PC-3 (cell line): ENCODE data around the gene SLC35B4. TPM values are rescaled to one million over a fixed set of nuclear protein-coding genes. Genes with fewer than 3 reads are reported as not detected.

Experiments
- ATAC-seq: fragments of 200-7000 bp; cut with Tn5 transposase; 2 replicates; pipeline ENCODE4 v1.9.1; 2020; ENCODE audit warnings: mild to moderate bottlenecking, moderate library complexity
- BruUV-seq: library from RNA; stranded (reverse); fragments of 400-500 nt; replicated peaks from 2 replicates; lab custom pipeline; 2021; lab: Mats Ljungman, UMichigan
- CTCF ChIA-PET: fragments of 300-600 bp; sonication (Branson Sonifier 250); formaldehyde crosslinking; loops from one replicate; lab custom pipeline; 2022; ENCODE audit warnings: antibody characterized with exemption; lab: Charles Lee
- POLR2A ChIA-PET: fragments of 300-600 bp; sonication (Branson Sonifier 250); formaldehyde crosslinking; loops from one replicate; lab custom pipeline; 2022; ENCODE audit warnings: antibody characterized with exemption; ENCODE audit not compliant: unreplicated experiment; lab: Charles Lee
- DNase-seq: peaks from one replicate; pipeline ENCODE4 v3.0.0-alpha.2; 2015
- H2AFZ ChIP-seq: fragments of 300-600 bp; sonication (generic); 2 replicates; pipeline ENCODE4 v1.6.0; 2016; ENCODE audit warnings: antibody characterized with exemption, low read length
- H3F3A ChIP-seq: fragments of 300-600 bp; sonication (generic); one replicate; pipeline ENCODE4 v1.6.0; 2017; ENCODE audit warnings: antibody characterized with exemption, low read length, control low read depth, mild to moderate bottlenecking; ENCODE audit not compliant: unreplicated experiment
- H3K27ac ChIP-seq: fragments of 300-600 bp; sonication (generic); 2 replicates; pipeline ENCODE4 v1.5.1; 2016; ENCODE audit warnings: mild to moderate bottlenecking, low read length
- H3K27me3 ChIP-seq: fragments of 300-600 bp; sonication (generic); 2 replicates; pipeline ENCODE4 v1.6.1; 2016; ENCODE audit warnings: low read length, mixed read lengths
- H3K36me3 ChIP-seq: fragments of 300-600 bp; sonication (generic); 2 replicates; pipeline ENCODE4 v1.6.1; 2016; ENCODE audit warnings: low read depth, mixed run types, low read length, mixed read lengths
- H3K4me1 ChIP-seq: fragments of 300-600 bp; sonication (generic); 2 replicates; pipeline ENCODE4 v1.5.1; 2016; ENCODE audit warnings: low read length; ENCODE audit not compliant: insufficient read depth
- H3K4me2 ChIP-seq: fragments of 300-600 bp; sonication (generic); 2 replicates; pipeline ENCODE4 v1.6.0; 2016; ENCODE audit warnings: low read length
- H3K4me3 ChIP-seq: fragments of 300-600 bp; sonication (generic); 2 replicates; pipeline ENCODE4 v1.5.1; 2016; ENCODE audit warnings: mild to moderate bottlenecking, low read length, mixed read lengths
- H3K79me2 ChIP-seq: fragments of 300-600 bp; sonication (generic); 2 replicates; pipeline ENCODE4 v1.6.1; 2017; ENCODE audit warnings: low read length, mixed read lengths
- H3K9ac ChIP-seq: fragments of 300-600 bp; sonication (generic); 2 replicates; pipeline ENCODE4 v1.6.0; 2016; ENCODE audit warnings: mild to moderate bottlenecking, low read length
- H3K9me2 ChIP-seq: fragments of 300-600 bp; sonication (generic); replicated peaks from 2 replicates; pipeline ENCODE4 v1.6.1; 2016; ENCODE audit warnings: mixed run types, low read length, mixed read lengths
- H3K9me3 ChIP-seq: fragments of 300-600 bp; sonication (generic); 2 replicates; pipeline ENCODE4 v1.6.1; 2016; ENCODE audit warnings: low read length, mixed read lengths
- H4K20me1 ChIP-seq: fragments of 300-600 bp; sonication (generic); 2 replicates; pipeline ENCODE4 v1.6.1; 2016; ENCODE audit warnings: low read length, mixed read lengths
- CTCF ChIP-seq: fragments of 300-600 bp; sonication (generic); conservative IDR thresholded peaks from 2 replicates; pipeline ENCODE4 v1.5.1; 2017; ENCODE audit warnings: antibody characterized with exemption, low read depth, mild to moderate bottlenecking, low read length
- EZH2 ChIP-seq: fragments of 300-600 bp; sonication (generic); IDR thresholded peaks from one replicate; pipeline ENCODE4 v1.6.1; 2017; ENCODE audit warnings: antibody characterized with exemption, mild to moderate bottlenecking, low read length; ENCODE audit not compliant: unreplicated experiment
- EZH2phosphoT487 ChIP-seq: fragments of 300-600 bp; sonication (generic); IDR thresholded peaks from 2 replicates; pipeline ENCODE4 v1.6.1; 2018; ENCODE audit warnings: mild to moderate bottlenecking, antibody characterized with exemption, low read length, borderline replicate concordance
- intact Hi-C: fragments of 100-400 bp; cut with micrococcal nuclease; formaldehyde crosslinking; loops from 2 replicates; pipeline ENCODE4 v1.9.0; 2023
- total RNA-seq: library from RNA; depleted of rRNA; stranded (reverse); fragments of >200 nt; gene quantifications from 2 replicates; pipeline ENCODE4 v1.2.3, GENCODE V29; 2014

SLC35B4 gene
- total RNA-seq, 1 experiment from 2014 or later: 34.2 TPM

GRCh38 chr7:134279336-134279735, 37.4 kb downstream of the SLC35B4 start:
- Histone ChIP-seq H3F3A (no peaks in the 10 kb centered on the region), H3K9ac (no peak overlapping the region), H4K20me1 (no peaks in the 10 kb centered on the region), H3K9me2 (no peaks in the 10 kb centered on the region), H3K27ac (no peak overlapping the region), H3K4me3 (no peak overlapping the region), H3K4me1 (no peaks in the 10 kb centered on the region), H3K4me2 (no peak overlapping the region), H3K36me3 (no peaks in the 10 kb centered on the region), H3K9me3 (no peaks in the 10 kb centered on the region), H2AFZ (no peak overlapping the region), H3K27me3 (peaks cover 14% of the 10 kb centered on the region), H3K79me2 (no peaks in the 10 kb centered on the region)
- ChIA-PET CTCF (interaction anchor here (1.0 kb wide), 1 partner anchor 138 kb away, joined by 3 read pairs; no protein-coding TSS in a partner anchor), POLR2A (no interaction called here)
- TF ChIP-seq EZH2 (no peak), CTCF (no peak), EZH2phosphoT487 (no peak)
- ATAC-seq (no peak), DNase-seq (no peak)
- intact Hi-C loops: no loop called here
- BruUV-seq: no TSS peak

DNA sequence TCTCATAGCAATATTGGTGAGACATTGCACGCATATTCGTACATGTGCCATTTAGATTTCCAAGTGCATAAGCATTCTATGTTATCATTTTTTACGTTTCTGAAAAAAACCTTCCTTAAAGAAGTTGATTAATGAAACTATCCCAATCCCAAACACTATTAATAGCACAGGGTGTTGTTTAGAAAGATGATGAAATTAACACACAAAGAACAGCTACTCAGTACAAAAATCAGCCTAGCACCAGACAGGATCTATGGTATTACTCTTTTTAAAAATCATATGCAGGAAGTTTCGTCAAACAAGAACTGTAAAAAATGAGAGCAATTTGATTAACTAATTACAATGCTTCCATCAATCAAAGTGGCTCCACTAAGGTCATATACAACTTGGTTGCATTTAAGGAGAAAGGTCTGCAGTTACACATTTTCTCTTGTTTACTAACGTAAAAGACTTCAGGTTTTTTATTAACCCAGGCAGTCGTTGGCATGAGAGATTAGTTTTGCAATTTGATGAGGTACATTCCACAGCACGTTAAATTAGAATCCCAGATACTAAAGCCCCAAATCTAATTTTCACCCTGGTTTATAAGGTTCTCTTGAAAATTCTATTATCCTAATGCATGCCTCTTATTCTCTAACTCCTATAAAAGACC, 38.1 kb downstream of the SLC35B4 start:
- TF ChIP-seq EZH2 (no peak), EZH2phosphoT487 (no peak), CTCF (no peak)
- Histone ChIP-seq H3K9me3 (no peaks in the 10 kb centered on the region), H3K79me2 (no peaks in the 10 kb centered on the region), H3K4me3 (no peak overlapping the region), H3K27ac (no peak overlapping the region), H3K4me2 (no peak overlapping the region), H3K4me1 (no peaks in the 10 kb centered on the region), H3K9ac (no peak overlapping the region), H3K9me2 (no peaks in the 10 kb centered on the region), H3K36me3 (no peaks in the 10 kb centered on the region), H3F3A (no peaks in the 10 kb centered on the region), H3K27me3 (peaks cover 14% of the 10 kb centered on the region), H4K20me1 (no peaks in the 10 kb centered on the region), H2AFZ (no peak overlapping the region)
- no TSS peak for BruUV-seq
- intact Hi-C loops: no loop called here
- CTCF ChIA-PET: no interaction called here
- POLR2A ChIA-PET: no interaction called here
- DNase-seq: no peak
- no peak for ATAC-seq

- H3K4me1 ChIP-seq: no peaks in the 10 kb centered on the region
- no peaks in the 10 kb centered on the region for H3K36me3 ChIP-seq
- H3K79me2 ChIP-seq: no peaks in the 10 kb centered on the region
- no TSS peak for BruUV-seq
- H3K4me3 ChIP-seq: no peak overlapping the region
- no peak overlapping the region for H3K27ac ChIP-seq
- CTCF ChIA-PET: interaction anchor here (0.7 kb wide), 1 partner anchor 22 kb away, joined by 3 read pairs; no protein-coding TSS in a partner anchor
- H3K9ac ChIP-seq: no peak overlapping the region
- H2AFZ ChIP-seq: no peak overlapping the region
- no peaks in the 10 kb centered on the region for H3K9me3 ChIP-seq
- ATAC-seq (no peak), DNase-seq (no peak)
- no peaks in the 10 kb centered on the region for H3K9me2 ChIP-seq
- H4K20me1 ChIP-seq: no peaks in the 10 kb centered on the region
- TF ChIP-seq CTCF (no peak), EZH2 (no peak), EZH2phosphoT487 (no peak)
- POLR2A ChIA-PET: no interaction called here
- intact Hi-C loops: no loop called here
- no peak overlapping the region for H3K4me2 ChIP-seq
- no peaks in the 10 kb centered on the region for H3F3A ChIP-seq
- H3K27me3 ChIP-seq: peaks cover 28% of the 10 kb centered on the region
Measured at GRCh38 chr7:134276951-134277350, 39.8 kb downstream of the SLC35B4 start.
